H9 (cell line): ENCODE measurements around the gene SLC6A7. TPM values are rescaled to one million over a fixed set of nuclear protein-coding genes. Genes with fewer than 3 reads are reported as not detected.

Source experiments
- DNase-seq: peaks from one replicate; pipeline ENCODE4 v3.0.0-alpha.2; 2017
- H2AFZ ChIP-seq: one replicate; pipeline ENCODE4 v1.6.1; 2013; ENCODE audit warnings: mild to moderate bottlenecking, low read length, control low read depth, moderate library complexity
- H2AK5ac ChIP-seq: 2 replicates; pipeline ENCODE4 v1.6.1; 2013; ENCODE audit warnings: low read length, control low read depth, mixed read lengths; ENCODE audit not compliant: insufficient read length
- H2BK120ac ChIP-seq: one replicate; pipeline ENCODE4 v1.6.1; 2013; ENCODE audit warnings: low read depth, mild to moderate bottlenecking, low read length, control low read depth, inconsistent platforms; ENCODE audit not compliant: poor library complexity, severe bottlenecking
- H2BK12ac ChIP-seq: 2 replicates; pipeline ENCODE4 v1.6.1; 2013; ENCODE audit warnings: low read length, control low read depth, mixed read lengths, low read depth; ENCODE audit not compliant: insufficient read length
- H2BK15ac ChIP-seq: 2 replicates; pipeline ENCODE4 v1.6.1; 2013; ENCODE audit warnings: low read depth, low read length, control low read depth
- H2BK20ac ChIP-seq: one replicate; pipeline ENCODE4 v1.6.1; 2013; ENCODE audit warnings: low read depth, mild to moderate bottlenecking, low read length, control low read depth, inconsistent platforms; ENCODE audit not compliant: poor library complexity, severe bottlenecking
- H2BK5ac ChIP-seq: 2 replicates; pipeline ENCODE4 v1.6.1; 2013; ENCODE audit warnings: low read length, control low read depth, mixed read lengths; ENCODE audit not compliant: insufficient read length
- H3K14ac ChIP-seq: 2 replicates; pipeline ENCODE4 v1.6.1; 2013; ENCODE audit warnings: low read length, control low read depth; ENCODE audit not compliant: insufficient read depth
- H3K18ac ChIP-seq: 2 replicates; pipeline ENCODE4 v1.6.1; 2013; ENCODE audit warnings: low read depth, mild to moderate bottlenecking, mixed read lengths, low read length, control low read depth; ENCODE audit not compliant: insufficient read length
- H3K23ac ChIP-seq: 2 replicates; pipeline ENCODE4 v1.6.1; 2013; ENCODE audit warnings: low read length, control low read depth, mixed read lengths, low read depth; ENCODE audit not compliant: insufficient read length
- H3K23me2 ChIP-seq: 2 replicates; pipeline ENCODE4 v1.6.1; 2013; ENCODE audit warnings: low read depth, mild to moderate bottlenecking, mixed read lengths, low read length, control low read depth; ENCODE audit not compliant: insufficient read length, poor library complexity, severe bottlenecking
- H3K27ac ChIP-seq: 2 replicates; pipeline ENCODE4 v1.5.1; 2013; ENCODE audit warnings: low read length, control low read depth, mixed read lengths, low read depth; ENCODE audit not compliant: insufficient read length
- H3K27me3 ChIP-seq: 2 replicates; pipeline ENCODE4 v1.6.1; 2013; ENCODE audit warnings: low read length, control low read depth, inconsistent platforms; ENCODE audit not compliant: insufficient read depth
- H3K4ac ChIP-seq: 2 replicates; pipeline ENCODE4 v1.6.1; 2013; ENCODE audit warnings: low read depth, mild to moderate bottlenecking, control low read depth, inconsistent platforms, low read length, moderate library complexity
- H3K4me1 ChIP-seq: 2 replicates; pipeline ENCODE4 v1.6.1; 2013; ENCODE audit warnings: low read length, control low read depth, inconsistent platforms; ENCODE audit not compliant: insufficient read depth
- H3K4me2 ChIP-seq: 2 replicates; pipeline ENCODE4 v1.6.1; 2013; ENCODE audit warnings: low read length, control low read depth, mixed read lengths; ENCODE audit not compliant: insufficient read length, insufficient read depth
- H3K56ac ChIP-seq: 2 replicates; pipeline ENCODE4 v1.6.1; 2013; ENCODE audit warnings: low read depth, mild to moderate bottlenecking, mixed read lengths, low read length, control low read depth; ENCODE audit not compliant: insufficient read length
- H3K79me1 ChIP-seq: 2 replicates; pipeline ENCODE4 v1.6.1; 2013; ENCODE audit warnings: low read depth, mild to moderate bottlenecking, moderate library complexity, low read length, control low read depth, inconsistent platforms; ENCODE audit not compliant: insufficient read depth, poor library complexity, severe bottlenecking
- H3K79me2 ChIP-seq: 2 replicates; pipeline ENCODE4 v1.6.1; 2013; ENCODE audit warnings: low read length, control low read depth, inconsistent platforms; ENCODE audit not compliant: insufficient read depth
- H3K9ac ChIP-seq: 2 replicates; pipeline ENCODE4 v1.6.1; 2013; ENCODE audit warnings: low read length, control low read depth, mixed read lengths; ENCODE audit not compliant: insufficient read length; ENCODE audit errors: extremely low read depth
- H3K9me3 ChIP-seq: one replicate; pipeline ENCODE4 v1.6.1; 2013; ENCODE audit warnings: low read depth, low read length, inconsistent platforms; ENCODE audit not compliant: control insufficient read depth
- H3T11ph ChIP-seq: one replicate; pipeline ENCODE4 v1.6.1; 2013; ENCODE audit warnings: mild to moderate bottlenecking, low read length, control low read depth, inconsistent platforms
- H4K20me1 ChIP-seq: one replicate; pipeline ENCODE4 v1.6.1; 2013; ENCODE audit not compliant: control insufficient read depth, insufficient read length, insufficient read depth
- H4K5ac ChIP-seq: 2 replicates; pipeline ENCODE4 v1.6.1; 2013; ENCODE audit warnings: low read depth, mild to moderate bottlenecking, mixed read lengths, low read length, control low read depth; ENCODE audit not compliant: insufficient read length
- H4K8ac ChIP-seq: replicated peaks from 2 replicates; pipeline ENCODE4 v1.6.1; 2013; ENCODE audit warnings: low read length, control low read depth, mixed read lengths, low read depth; ENCODE audit not compliant: insufficient read length
- H4K91ac ChIP-seq: 2 replicates; pipeline ENCODE4 v1.6.1; 2013; ENCODE audit warnings: low read depth, mild to moderate bottlenecking, moderate library complexity, mixed read lengths, low read length, control low read depth; ENCODE audit not compliant: insufficient read length
- H3K27ac Mint-ChIP-seq, 3 experiments: 2 replicates in 2 of 3; 3 replicates in 1 of 3; pipeline ENCODE4 v1.8.0; 2020 to 2021; ENCODE audit warnings: mixed read lengths in 3 of 3, mild to moderate bottlenecking in 1 of 3, moderate library complexity in 1 of 3
- H3K27me3 Mint-ChIP-seq: 2 replicates; pipeline ENCODE4 v1.8.0; 2021; ENCODE audit warnings: low read depth, mild to moderate bottlenecking, moderate library complexity, mixed read lengths
- H3K36me3 Mint-ChIP-seq, 3 experiments: 2 replicates in 2 of 3; 3 replicates in 1 of 3; pipeline ENCODE4 v1.8.0; 2020 to 2021; ENCODE audit warnings: low read depth in 3 of 3, mixed read lengths in 3 of 3; ENCODE audit not compliant: insufficient read depth in 1 of 3
- H3K4me1 Mint-ChIP-seq, 2 experiments: 2 replicates each; pipeline ENCODE4 v1.8.0; 2020; ENCODE audit warnings: mixed read lengths in 2 of 2
- H3K4me3 Mint-ChIP-seq, 2 experiments: 2 replicates in 1 of 2; 3 replicates in 1 of 2; pipeline ENCODE4 v1.8.0; 2020 to 2021; ENCODE audit warnings: mild to moderate bottlenecking in 2 of 2, mixed read lengths in 2 of 2, moderate library complexity in 1 of 2
- H3K9me3 Mint-ChIP-seq, 2 experiments: 2 replicates in 1 of 2; 3 replicates in 1 of 2; pipeline ENCODE4 v1.8.0; 2020; ENCODE audit warnings: mild to moderate bottlenecking in 2 of 2, mixed read lengths in 2 of 2, moderate library complexity in 1 of 2
- WGBS: extraction: QIAGEN DNeasy Blood & Tissue Kit; methylation state at CpG from one replicate; pipeline ENCODE4 v1.1.7; 2013; ENCODE audit warnings: missing lambda C conversion rate, low lambda C conversion rate, mixed read lengths; ENCODE audit not compliant: insufficient read length; ENCODE audit errors: extremely low coverage; 5-methylcytosine and 5-hydroxymethylcytosine counted together
- total RNA-seq: library from RNA; stranded (reverse); gene quantifications from 2 replicates; pipeline ENCODE4 v1.2.1, GENCODE V29; 2021
- TF ChIP-seq, protein P1 (sequence below): fragments of 200-600 bp; sonication (generic); conservative IDR thresholded peaks from 3 replicates; pipeline ENCODE4 v1.8.0; 2021; ENCODE audit warnings: antibody characterized with exemption, mild to moderate bottlenecking

SLC6A7 gene
- total RNA-seq, 1 experiment from 2014 or later: not detected

GRCh38 chr5:150209099-150209635 lies 19.3 kb downstream of the SLC6A7 start:
- H2BK15ac ChIP-seq: no peak overlapping the region
- H2AFZ ChIP-seq: no peak overlapping the region
- H3K4me1 ChIP-seq: no peaks in the 10 kb centered on the region; the same call in 1 of the 2 replicates
- TF ChIP-seq, protein P1, sequence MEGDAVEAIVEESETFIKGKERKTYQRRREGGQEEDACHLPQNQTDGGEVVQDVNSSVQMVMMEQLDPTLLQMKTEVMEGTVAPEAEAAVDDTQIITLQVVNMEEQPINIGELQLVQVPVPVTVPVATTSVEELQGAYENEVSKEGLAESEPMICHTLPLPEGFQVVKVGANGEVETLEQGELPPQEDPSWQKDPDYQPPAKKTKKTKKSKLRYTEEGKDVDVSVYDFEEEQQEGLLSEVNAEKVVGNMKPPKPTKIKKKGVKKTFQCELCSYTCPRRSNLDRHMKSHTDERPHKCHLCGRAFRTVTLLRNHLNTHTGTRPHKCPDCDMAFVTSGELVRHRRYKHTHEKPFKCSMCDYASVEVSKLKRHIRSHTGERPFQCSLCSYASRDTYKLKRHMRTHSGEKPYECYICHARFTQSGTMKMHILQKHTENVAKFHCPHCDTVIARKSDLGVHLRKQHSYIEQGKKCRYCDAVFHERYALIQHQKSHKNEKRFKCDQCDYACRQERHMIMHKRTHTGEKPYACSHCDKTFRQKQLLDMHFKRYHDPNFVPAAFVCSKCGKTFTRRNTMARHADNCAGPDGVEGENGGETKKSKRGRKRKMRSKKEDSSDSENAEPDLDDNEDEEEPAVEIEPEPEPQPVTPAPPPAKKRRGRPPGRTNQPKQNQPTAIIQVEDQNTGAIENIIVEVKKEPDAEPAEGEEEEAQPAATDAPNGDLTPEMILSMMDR: no peak
- Mint-ChIP-seq H3K27ac (peak overlapping the region in 1 of 3 experiments; percentile 83; a peak in 2 of 7 replicates), H3K27me3 (peaks cover 10% of the 10 kb centered on the region), H3K4me3 (no peak overlapping the region), H3K4me1 (peaks cover 36 to 50% of the 10 kb centered on the region in 2 experiments), H3K36me3 (peaks cover 0 to 2% (median 0%) of the 10 kb centered on the region in 3 experiments; a peak in 1 of 7 replicates), H3K9me3 (peaks cover 0 to 4% of the 10 kb centered on the region in 2 experiments; a peak in 2 of 5 replicates)
- no peaks in the 10 kb centered on the region for H3K27me3 ChIP-seq
- H3K23ac ChIP-seq: no peak overlapping the region
- H2BK20ac ChIP-seq: no peak overlapping the region
- H3K9me3 ChIP-seq: no peaks in the 10 kb centered on the region
- H2AK5ac ChIP-seq: no peak overlapping the region
- no peak overlapping the region for H3K18ac ChIP-seq
- no peak overlapping the region for H2BK5ac ChIP-seq
- H4K8ac ChIP-seq: no peak overlapping the region
- no peak overlapping the region for H3T11ph ChIP-seq
- H3K79me1 ChIP-seq: no peaks in the 10 kb centered on the region
- H3K4me2 ChIP-seq: no peak overlapping the region
- no peak overlapping the region for H2BK12ac ChIP-seq
- DNase-seq: no peak
- H3K9ac ChIP-seq: no peak overlapping the region
- no peak overlapping the region for H4K91ac ChIP-seq
- H4K5ac ChIP-seq: no peak overlapping the region
- no CpG with 5 or more reads among the region's 21 CpGs for WGBS
- no peaks in the 10 kb centered on the region for H4K20me1 ChIP-seq
- no peak overlapping the region for H2BK120ac ChIP-seq
- no peaks in the 10 kb centered on the region for H3K23me2 ChIP-seq
- no peak overlapping the region; the same call in 1 of the 2 replicates for H3K14ac ChIP-seq
- no peaks in the 10 kb centered on the region for H3K79me2 ChIP-seq
- H3K27ac ChIP-seq: no peak overlapping the region
- H3K4ac ChIP-seq: no peak overlapping the region
- H3K56ac ChIP-seq: no peak overlapping the region
